Thoracic aorta (tissue), 2 donors: ENCODE data around the gene RAB27B. TPM values are rescaled to one million over a fixed set of nuclear protein-coding genes. Genes with fewer than 3 reads are reported as not detected.
"Not testable (repeated sequence)": the region's sequence is repeated elsewhere in the genome, so short reads cannot be mapped to it uniquely, and the experiment has no call there.

Experiments
- ATAC-seq: fragments of 150-250 bp; one replicate; pipeline ENCODE4 v1.8.0; 2017; ENCODE audit warnings: low read depth; ENCODE audit not compliant: insufficient number of reproducible peaks, low FRiP score
- DNase-seq: peaks from one replicate; pipeline ENCODE4 v3.0.0-alpha.2; 2020; ENCODE audit warnings: low spot score
- H3K27ac ChIP-seq, 2 donors: fragments of 200-600 bp; sonication (generic); 1 replicate in 1 of 2; 2 replicates in 1 of 2; pipeline ENCODE4 v1.5.1; 2016; ENCODE audit warnings: mild to moderate bottlenecking in 2 of 2, moderate library complexity in 2 of 2
- H3K27me3 ChIP-seq: fragments of 200-600 bp; sonication (generic); replicated peaks from 2 replicates; pipeline ENCODE4 v1.6.0; 2016; ENCODE audit warnings: mild to moderate bottlenecking; ENCODE audit not compliant: insufficient read depth
- H3K36me3 ChIP-seq: fragments of 200-600 bp; sonication (generic); one replicate; pipeline ENCODE4 v1.5.1; 2016
- H3K4me1 ChIP-seq, 2 donors: fragments of 200-600 bp; sonication (generic); 1 replicate in 1 of 2; 2 replicates in 1 of 2; pipeline versions ENCODE4 v1.5.1 to v1.6.0; 2016; ENCODE audit warnings: low read depth in 2 of 2, mild to moderate bottlenecking in 1 of 2; ENCODE audit not compliant: control insufficient read depth in 1 of 2
- H3K4me3 ChIP-seq: fragments of 200-600 bp; sonication (generic); 2 replicates; pipeline ENCODE4 v1.5.1; 2016; ENCODE audit warnings: mild to moderate bottlenecking
- H3K9me3 ChIP-seq: fragments of 200-600 bp; sonication (generic); 2 replicates; pipeline ENCODE4 v1.5.1; 2016
- total RNA-seq, 2 donors: library from RNA; depleted of rRNA; stranded (reverse); fragments of >200 nt; gene quantifications; one replicate each; pipeline versions ENCODE4 v1.1.0 to v1.2.3, GENCODE V29; 2016
- TF ChIP-seq, protein P1 (sequence below): fragments of 200-600 bp; sonication (generic); IDR thresholded peaks from one replicate; pipeline ENCODE4 v1.5.1; 2019; ENCODE audit warnings: antibody characterized with exemption

Gene RAB27B
- total RNA-seq, 2 donors from 2014 or later, result 0.42 to 0.95 TPM

- TF ChIP-seq, protein P1, sequence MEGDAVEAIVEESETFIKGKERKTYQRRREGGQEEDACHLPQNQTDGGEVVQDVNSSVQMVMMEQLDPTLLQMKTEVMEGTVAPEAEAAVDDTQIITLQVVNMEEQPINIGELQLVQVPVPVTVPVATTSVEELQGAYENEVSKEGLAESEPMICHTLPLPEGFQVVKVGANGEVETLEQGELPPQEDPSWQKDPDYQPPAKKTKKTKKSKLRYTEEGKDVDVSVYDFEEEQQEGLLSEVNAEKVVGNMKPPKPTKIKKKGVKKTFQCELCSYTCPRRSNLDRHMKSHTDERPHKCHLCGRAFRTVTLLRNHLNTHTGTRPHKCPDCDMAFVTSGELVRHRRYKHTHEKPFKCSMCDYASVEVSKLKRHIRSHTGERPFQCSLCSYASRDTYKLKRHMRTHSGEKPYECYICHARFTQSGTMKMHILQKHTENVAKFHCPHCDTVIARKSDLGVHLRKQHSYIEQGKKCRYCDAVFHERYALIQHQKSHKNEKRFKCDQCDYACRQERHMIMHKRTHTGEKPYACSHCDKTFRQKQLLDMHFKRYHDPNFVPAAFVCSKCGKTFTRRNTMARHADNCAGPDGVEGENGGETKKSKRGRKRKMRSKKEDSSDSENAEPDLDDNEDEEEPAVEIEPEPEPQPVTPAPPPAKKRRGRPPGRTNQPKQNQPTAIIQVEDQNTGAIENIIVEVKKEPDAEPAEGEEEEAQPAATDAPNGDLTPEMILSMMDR, result no peak
- ATAC-seq, result no peak
- no peak overlapping the region for H3K27ac ChIP-seq
- H3K27me3 ChIP-seq, result no peaks in the 10 kb centered on the region
- H3K4me1 ChIP-seq, result no peaks in the 10 kb centered on the region
- no peak overlapping the region for H3K4me3 ChIP-seq
- no peak for DNase-seq
- no peaks in the 10 kb centered on the region for H3K36me3 ChIP-seq
- no peaks in the 10 kb centered on the region for H3K9me3 ChIP-seq
Observed at GRCh38 chr18:54805571-54806334, 22.5 kb upstream of the RAB27B start.

- DNase-seq (no peak), ATAC-seq (no peak)
- H3K36me3 ChIP-seq, result no peaks in the 10 kb centered on the region
- TF ChIP-seq, protein P1, result no peak
- no peak overlapping the region for H3K4me3 ChIP-seq
- no peaks in the 10 kb centered on the region for H3K4me1 ChIP-seq
- H3K9me3 ChIP-seq, result no peaks in the 10 kb centered on the region
- H3K27me3 ChIP-seq, result no peaks in the 10 kb centered on the region
- no peak overlapping the region for H3K27ac ChIP-seq
Observed at GRCh38 chr18:54806526-54806925, 21.8 kb upstream of the RAB27B start.

DNA sequence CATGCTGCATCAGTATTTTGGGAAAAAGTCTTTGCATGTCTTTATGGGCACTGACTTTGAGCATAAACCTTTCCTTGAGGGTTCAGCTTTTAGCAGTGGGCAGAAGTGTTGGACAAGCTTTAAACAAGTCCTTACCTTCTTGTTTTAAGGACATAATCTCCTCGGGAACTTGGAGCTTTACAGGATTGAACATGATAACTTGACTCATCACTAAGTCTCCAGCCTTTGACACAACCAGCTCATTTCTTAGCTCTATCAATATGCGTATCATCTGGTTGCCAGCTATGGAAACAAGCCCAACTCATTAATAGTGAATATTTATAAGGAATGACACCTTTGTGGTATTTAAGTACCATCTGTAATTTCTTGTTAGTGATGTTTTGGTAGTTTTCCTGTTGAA, 21.0 kb upstream of the RAB27B start:
- ATAC-seq, result no peak
- H3K4me1 ChIP-seq, result no peaks in the 10 kb centered on the region
- H3K36me3 ChIP-seq, result no peaks in the 10 kb centered on the region
- TF ChIP-seq, protein P1, result no peak
- no peak for DNase-seq
- no peak overlapping the region for H3K4me3 ChIP-seq
- H3K27me3 ChIP-seq, result no peaks in the 10 kb centered on the region
- H3K27ac ChIP-seq, result no peak overlapping the region
- H3K9me3 ChIP-seq, result no peaks in the 10 kb centered on the region

- not testable (repeated sequence) for H3K27me3 ChIP-seq, H3K4me1 ChIP-seq, ATAC-seq, H3K36me3 ChIP-seq, H3K4me3 ChIP-seq, H3K27ac ChIP-seq, DNase-seq, H3K9me3 ChIP-seq
Observed at GRCh38 chr18:54810662-54811061, 17.6 kb upstream of the RAB27B start.

- no peak for DNase-seq
- Histone ChIP-seq H3K9me3 (no peaks in the 10 kb centered on the region), H3K4me1 (no peaks in the 10 kb centered on the region), H3K27ac (no peak overlapping the region), H3K36me3 (no peaks in the 10 kb centered on the region), H3K27me3 (no peaks in the 10 kb centered on the region), H3K4me3 (no peak overlapping the region)
- no peak for ATAC-seq
- TF ChIP-seq, protein P1, result no peak
Observed at GRCh38 chr18:54812885-54813284, 15.4 kb upstream of the RAB27B start.

DNA sequence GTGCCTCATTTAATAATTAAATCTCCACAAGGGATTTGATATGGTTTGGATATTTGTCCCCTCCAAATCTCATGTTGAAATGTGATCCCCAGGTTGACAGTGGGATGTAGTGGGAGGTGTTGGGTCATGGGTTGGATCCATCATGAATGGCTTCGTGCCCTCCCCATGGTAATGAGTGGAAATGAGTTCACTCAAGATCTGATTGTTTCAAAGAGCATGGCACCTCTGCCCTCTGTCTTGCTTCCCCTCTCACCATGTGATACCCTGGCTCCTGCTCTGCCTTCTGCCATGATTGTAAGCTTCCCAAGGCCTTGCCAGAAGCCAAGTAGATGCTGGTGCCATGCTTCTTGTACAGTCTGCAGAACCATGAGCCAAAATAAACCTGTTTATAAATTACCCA, 15.0 kb upstream of the RAB27B start:
- Histone ChIP-seq H3K9me3 (no peaks in the 10 kb centered on the region), H3K27ac (no peak overlapping the region), H3K36me3 (no peaks in the 10 kb centered on the region), H3K4me1 (no peaks in the 10 kb centered on the region), H3K4me3 (no peak overlapping the region), H3K27me3 (no peaks in the 10 kb centered on the region)
- ATAC-seq, result no peak
- DNase-seq, result no peak
- TF ChIP-seq, protein P1, result no peak
